GM18519 (cell line): Measurements from ENCODE around the gene GABRA5.
"Not testable (repeated sequence)": the region's sequence is repeated elsewhere in the genome, so short reads cannot be mapped to it uniquely, and the experiment has no call there.

Source experiments
- ATAC-seq: cut with Tn5 transposase; IDR thresholded peaks from one replicate; pipeline ENCODE4 v1.9.1; 2021; ENCODE audit warnings: mild to moderate bottlenecking, moderate library complexity; ENCODE audit not compliant: unreplicated experiment, low FRiP score

The GABRA5 gene

GRCh38 chr15:26874774-26875475 lies 8.1 kb downstream of the GABRA5 start:
- no peak for ATAC-seq

- ATAC-seq: no peak
Observed at GRCh38 chr15:26875476-26875850, 8.6 kb downstream of the GABRA5 start.

- ATAC-seq: no peak
Observed at GRCh38 chr15:26877831-26878230, 11.0 kb downstream of the GABRA5 start.

- no peak for ATAC-seq
Observed at GRCh38 chr15:26879706-26880105, 12.8 kb downstream of the GABRA5 start.

- ATAC-seq: no peak
Observed at GRCh38 chr15:26882112-26882511, 15.2 kb downstream of the GABRA5 start.

GRCh38 chr15:26882616-26883365 lies 15.9 kb downstream of the GABRA5 start:
- no peak for ATAC-seq

DNA sequence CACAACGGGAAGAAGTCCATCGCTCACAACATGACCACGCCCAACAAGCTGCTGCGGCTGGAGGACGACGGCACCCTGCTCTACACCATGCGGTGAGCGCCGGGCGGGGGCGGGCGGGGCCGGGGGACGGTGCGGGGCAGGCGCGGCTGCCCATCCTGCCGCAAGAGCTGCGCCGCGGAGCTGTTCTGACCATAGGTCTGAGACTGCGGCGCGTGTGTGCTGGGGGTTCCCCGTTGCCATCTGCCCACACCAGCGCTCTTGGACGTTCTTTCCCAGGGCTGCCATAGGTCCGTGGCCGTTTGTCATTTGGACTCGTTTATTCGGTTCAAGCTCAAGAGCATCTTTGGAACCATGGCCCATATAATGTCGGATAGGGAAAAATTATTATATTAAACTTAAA lies 16.6 kb downstream of the GABRA5 start:
- ATAC-seq: no peak

- no peak for ATAC-seq
Observed at GRCh38 chr15:26886566-26886965, 19.7 kb downstream of the GABRA5 start.

- ATAC-seq: no peak
Observed at GRCh38 chr15:26887926-26888666, 21.2 kb downstream of the GABRA5 start.

- no peak for ATAC-seq
Observed at GRCh38 chr15:26888761-26889160, 21.9 kb downstream of the GABRA5 start.

- ATAC-seq: no peak
Observed at GRCh38 chr15:26889298-26889898, 22.5 kb downstream of the GABRA5 start.

GRCh38 chr15:26890451-26890850 lies 23.6 kb downstream of the GABRA5 start:
- ATAC-seq: no peak

GRCh38 chr15:26890988-26891387 lies 24.1 kb downstream of the GABRA5 start:
- ATAC-seq: no peak

DNA sequence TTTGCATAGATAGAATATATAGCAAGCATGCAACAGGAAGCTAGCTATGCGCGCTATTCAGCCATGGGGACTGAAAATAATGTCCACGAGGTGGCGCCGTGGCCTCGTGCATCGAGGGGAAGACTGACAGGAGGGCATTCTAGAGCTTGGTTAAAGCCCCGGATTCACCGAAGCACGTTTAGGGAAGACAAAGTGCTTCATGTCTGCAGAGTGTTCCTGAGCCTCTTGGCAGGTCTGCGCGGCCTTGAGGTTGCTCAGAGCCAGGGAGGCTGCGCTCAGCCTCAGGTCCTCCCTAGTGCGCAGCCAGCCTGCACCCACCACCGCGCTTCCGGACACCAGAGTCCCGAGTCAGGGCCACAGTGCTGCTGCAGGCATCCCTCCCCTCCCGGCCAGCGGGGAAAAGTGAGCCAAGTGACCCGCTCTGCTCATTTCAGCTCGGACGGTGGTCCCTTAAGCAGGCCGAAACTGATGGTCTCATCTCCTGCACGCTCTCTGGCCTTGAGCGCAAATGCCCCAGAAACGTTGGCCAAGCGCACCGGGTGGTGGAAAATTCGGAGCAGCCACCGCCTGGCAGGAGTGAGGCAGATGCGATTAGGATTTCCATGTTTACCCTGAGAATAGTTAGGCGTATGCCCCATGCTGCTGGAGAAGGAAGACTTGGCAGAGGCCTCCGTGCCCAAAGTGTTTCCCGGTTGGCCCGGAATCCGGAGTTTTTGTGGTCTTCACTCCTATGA lies 24.8 kb downstream of the GABRA5 start:
- ATAC-seq: peak; percentile 67

DNA sequence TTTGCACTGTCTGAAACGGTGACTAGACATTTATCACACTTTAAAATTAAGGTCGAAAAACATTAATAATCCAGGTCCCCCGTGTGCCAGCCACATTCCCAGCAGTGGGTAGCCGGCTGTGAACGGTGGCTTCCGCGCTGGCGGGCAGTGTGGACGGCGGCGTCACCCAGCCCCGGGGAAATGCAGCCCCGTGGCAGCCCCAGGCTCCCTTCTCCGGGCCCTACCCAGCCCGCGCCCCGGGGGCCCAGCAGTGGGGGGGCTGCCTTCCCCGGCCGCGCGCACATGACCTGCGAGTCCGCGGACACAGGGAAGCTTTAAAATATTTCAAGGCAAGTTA lies 25.3 kb downstream of the GABRA5 start:
- ATAC-seq: no peak

DNA sequence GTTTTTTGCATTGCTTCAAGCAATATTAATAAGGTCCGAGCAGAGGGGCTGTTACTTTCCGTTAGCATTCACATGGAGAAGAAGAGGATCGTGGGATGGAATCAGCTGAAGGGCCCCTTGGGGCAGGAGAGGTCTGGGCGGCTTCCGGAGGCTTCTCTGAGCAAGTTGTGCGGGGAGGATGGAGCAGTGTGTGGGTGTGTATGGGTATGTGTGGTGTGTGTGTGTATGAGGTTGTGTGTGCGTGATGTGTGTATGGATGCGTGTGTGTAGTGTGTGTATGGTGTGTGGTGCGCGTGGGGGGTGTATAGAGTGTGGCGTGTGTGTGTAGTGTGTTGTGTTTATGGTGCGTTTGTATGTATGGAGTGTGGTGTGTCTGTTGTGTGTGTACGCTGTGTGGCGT lies 25.8 kb downstream of the GABRA5 start:
- ATAC-seq: no peak

DNA sequence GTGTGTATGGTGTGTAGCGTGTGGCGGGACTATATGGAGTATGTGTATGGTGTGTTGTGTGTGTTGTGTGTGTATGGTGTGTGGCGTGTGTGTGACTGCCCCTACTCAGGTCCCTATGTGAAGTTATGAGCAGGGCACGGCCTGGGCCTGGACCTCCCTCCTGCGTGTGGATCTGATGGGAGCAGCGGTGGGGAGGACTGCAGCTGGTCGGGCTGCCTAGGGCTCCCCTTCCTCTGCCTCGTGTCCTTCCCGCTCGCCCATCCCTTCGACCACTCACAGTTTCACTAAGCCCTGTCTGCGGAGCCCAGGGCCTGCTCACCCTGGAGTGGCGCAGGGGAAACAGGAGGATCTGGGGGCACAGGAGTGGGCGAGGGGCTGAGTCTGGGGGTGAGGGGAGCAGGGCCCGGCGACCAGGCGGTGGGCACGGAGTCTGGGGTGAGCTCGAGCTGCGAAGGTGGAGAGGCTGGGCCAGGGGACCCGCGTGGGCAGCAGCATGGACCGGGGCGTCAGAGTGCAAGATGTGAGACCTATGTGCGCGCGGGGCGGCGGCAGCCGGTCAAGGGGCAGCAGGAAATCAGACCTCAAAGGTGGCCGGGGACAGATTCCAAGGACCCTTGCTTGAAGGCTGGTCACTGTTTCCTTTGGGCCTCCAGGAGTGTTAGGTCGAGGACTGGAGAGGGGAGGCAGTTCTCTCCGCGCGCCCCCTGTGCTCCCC lies 26.6 kb downstream of the GABRA5 start:
- no peak for ATAC-seq

GRCh38 chr15:26894181-26894580 lies 27.3 kb downstream of the GABRA5 start:
- ATAC-seq: no peak

- not testable (repeated sequence) for ATAC-seq
Observed at GRCh38 chr15:26895346-26895745, 28.5 kb downstream of the GABRA5 start.

GRCh38 chr15:26899658-26900057 lies 32.8 kb downstream of the GABRA5 start:
- no peak for ATAC-seq
